GM21723 (cell line): ENCODE data around the gene TATDN3.
A peak's percentile ranks its signal among the peaks of the same experiment; 100 is the strongest.
"Not testable (repeated sequence)": the region's sequence is repeated elsewhere in the genome, so short reads cannot be mapped to it uniquely, and the experiment has no call there.

Source experiments
- ATAC-seq: cut with Tn5 transposase; IDR thresholded peaks from one replicate; pipeline ENCODE4 v1.9.1; 2021; ENCODE audit warnings: mild to moderate bottlenecking, moderate library complexity; ENCODE audit not compliant: unreplicated experiment

The TATDN3 gene

GRCh38 chr1:212774584-212774983, 17.1 kb upstream of the TATDN3 start:
- no peak for ATAC-seq

GRCh38 chr1:212775241-212775640, 16.5 kb upstream of the TATDN3 start:
- no peak for ATAC-seq

GRCh38 chr1:212777151-212777550, 14.5 kb upstream of the TATDN3 start:
- ATAC-seq, result no peak

GRCh38 chr1:212779086-212779485, 12.6 kb upstream of the TATDN3 start:
- not testable (repeated sequence) for ATAC-seq

- no peak for ATAC-seq
These were observed 10.9 kb upstream of the TATDN3 start for GRCh38 chr1:212780759-212781158.

GRCh38 chr1:212781225-212781624, 10.5 kb upstream of the TATDN3 start:
- ATAC-seq, result no peak

- ATAC-seq, result no peak
These were observed 9.1 kb upstream of the TATDN3 start for GRCh38 chr1:212782422-212783154.

GRCh38 chr1:212783976-212784375, 7.7 kb upstream of the TATDN3 start:
- no peak for ATAC-seq

- ATAC-seq, result no peak
These were observed 5.8 kb upstream of the TATDN3 start for GRCh38 chr1:212785871-212786270.

- peak; percentile 35 for ATAC-seq
These were observed 426 bp upstream of the TATDN3 start for GRCh38 chr1:212791261-212791675.

- ATAC-seq, result no peak
These were observed 758 bp downstream of the TATDN3 start for GRCh38 chr1:212792396-212792908.

GRCh38 chr1:212794561-212795014, 2.9 kb downstream of the TATDN3 start:
- ATAC-seq, result peak; percentile 77

GRCh38 chr1:212797681-212798080, 6.0 kb downstream of the TATDN3 start:
- no peak for ATAC-seq

GRCh38 chr1:212805767-212806166, 14.1 kb downstream of the TATDN3 start:
- no peak for ATAC-seq

- ATAC-seq, result no peak
These were observed 23.0 kb downstream of the TATDN3 start for GRCh38 chr1:212814537-212815334.

GRCh38 chr1:212816567-212817278, 25.0 kb downstream of the TATDN3 start:
- ATAC-seq, result no peak

GRCh38 chr1:212819726-212820125, 28.0 kb downstream of the TATDN3 start:
- ATAC-seq, result peak; percentile 73

- ATAC-seq, result no peak
These were observed 29.3 kb downstream of the TATDN3 start for GRCh38 chr1:212820969-212821368.

GRCh38 chr1:212822956-212823355, 31.3 kb downstream of the TATDN3 start:
- no peak for ATAC-seq

GRCh38 chr1:212824201-212824600, 32.5 kb downstream of the TATDN3 start:
- ATAC-seq, result no peak

- no peak for ATAC-seq
These were observed 34.2 kb downstream of the TATDN3 start for GRCh38 chr1:212825798-212826452.
